PC-3 (cell line): ENCODE results near the gene PJA1. TPM values are rescaled to one million over a fixed set of nuclear protein-coding genes. Genes with fewer than 3 reads are reported as not detected.
A peak's percentile ranks its signal among the peaks of the same experiment; 100 is the strongest.

Experiments used
- ATAC-seq: fragments of 200-7000 bp; cut with Tn5 transposase; 2 replicates; pipeline ENCODE4 v1.9.1; 2020; ENCODE audit warnings: mild to moderate bottlenecking, moderate library complexity
- BruUV-seq: library from RNA; stranded (reverse); fragments of 400-500 nt; replicated peaks from 2 replicates; lab custom pipeline; 2021; lab: Mats Ljungman, UMichigan
- CTCF ChIA-PET: fragments of 300-600 bp; sonication (Branson Sonifier 250); formaldehyde crosslinking; loops from one replicate; lab custom pipeline; 2022; ENCODE audit warnings: antibody characterized with exemption; lab: Charles Lee
- POLR2A ChIA-PET: fragments of 300-600 bp; sonication (Branson Sonifier 250); formaldehyde crosslinking; loops from one replicate; lab custom pipeline; 2022; ENCODE audit warnings: antibody characterized with exemption; ENCODE audit not compliant: unreplicated experiment; lab: Charles Lee
- DNase-seq: peaks from one replicate; pipeline ENCODE4 v3.0.0-alpha.2; 2015
- H2AFZ ChIP-seq: fragments of 300-600 bp; sonication (generic); 2 replicates; pipeline ENCODE4 v1.6.0; 2016; ENCODE audit warnings: antibody characterized with exemption, low read length
- H3F3A ChIP-seq: fragments of 300-600 bp; sonication (generic); one replicate; pipeline ENCODE4 v1.6.0; 2017; ENCODE audit warnings: antibody characterized with exemption, low read length, control low read depth, mild to moderate bottlenecking; ENCODE audit not compliant: unreplicated experiment
- H3K27ac ChIP-seq: fragments of 300-600 bp; sonication (generic); 2 replicates; pipeline ENCODE4 v1.5.1; 2016; ENCODE audit warnings: mild to moderate bottlenecking, low read length
- H3K27me3 ChIP-seq: fragments of 300-600 bp; sonication (generic); 2 replicates; pipeline ENCODE4 v1.6.1; 2016; ENCODE audit warnings: low read length, mixed read lengths
- H3K36me3 ChIP-seq: fragments of 300-600 bp; sonication (generic); 2 replicates; pipeline ENCODE4 v1.6.1; 2016; ENCODE audit warnings: low read depth, mixed run types, low read length, mixed read lengths
- H3K4me1 ChIP-seq: fragments of 300-600 bp; sonication (generic); 2 replicates; pipeline ENCODE4 v1.5.1; 2016; ENCODE audit warnings: low read length; ENCODE audit not compliant: insufficient read depth
- H3K4me2 ChIP-seq: fragments of 300-600 bp; sonication (generic); 2 replicates; pipeline ENCODE4 v1.6.0; 2016; ENCODE audit warnings: low read length
- H3K4me3 ChIP-seq: fragments of 300-600 bp; sonication (generic); 2 replicates; pipeline ENCODE4 v1.5.1; 2016; ENCODE audit warnings: mild to moderate bottlenecking, low read length, mixed read lengths
- H3K79me2 ChIP-seq: fragments of 300-600 bp; sonication (generic); 2 replicates; pipeline ENCODE4 v1.6.1; 2017; ENCODE audit warnings: low read length, mixed read lengths
- H3K9ac ChIP-seq: fragments of 300-600 bp; sonication (generic); 2 replicates; pipeline ENCODE4 v1.6.0; 2016; ENCODE audit warnings: mild to moderate bottlenecking, low read length
- H3K9me2 ChIP-seq: fragments of 300-600 bp; sonication (generic); replicated peaks from 2 replicates; pipeline ENCODE4 v1.6.1; 2016; ENCODE audit warnings: mixed run types, low read length, mixed read lengths
- H3K9me3 ChIP-seq: fragments of 300-600 bp; sonication (generic); 2 replicates; pipeline ENCODE4 v1.6.1; 2016; ENCODE audit warnings: low read length, mixed read lengths
- H4K20me1 ChIP-seq: fragments of 300-600 bp; sonication (generic); 2 replicates; pipeline ENCODE4 v1.6.1; 2016; ENCODE audit warnings: low read length, mixed read lengths
- CTCF ChIP-seq: fragments of 300-600 bp; sonication (generic); conservative IDR thresholded peaks from 2 replicates; pipeline ENCODE4 v1.5.1; 2017; ENCODE audit warnings: antibody characterized with exemption, low read depth, mild to moderate bottlenecking, low read length
- EZH2 ChIP-seq: fragments of 300-600 bp; sonication (generic); IDR thresholded peaks from one replicate; pipeline ENCODE4 v1.6.1; 2017; ENCODE audit warnings: antibody characterized with exemption, mild to moderate bottlenecking, low read length; ENCODE audit not compliant: unreplicated experiment
- EZH2phosphoT487 ChIP-seq: fragments of 300-600 bp; sonication (generic); IDR thresholded peaks from 2 replicates; pipeline ENCODE4 v1.6.1; 2018; ENCODE audit warnings: mild to moderate bottlenecking, antibody characterized with exemption, low read length, borderline replicate concordance
- intact Hi-C: fragments of 100-400 bp; cut with micrococcal nuclease; formaldehyde crosslinking; loops from 2 replicates; pipeline ENCODE4 v1.9.0; 2023
- total RNA-seq: library from RNA; depleted of rRNA; stranded (reverse); fragments of >200 nt; gene quantifications from 2 replicates; pipeline ENCODE4 v1.2.3, GENCODE V29; 2014

The PJA1 gene
- total RNA-seq, 1 experiment from 2014 or later = 37.6 TPM

GRCh38 chrX:69117876-69118526, 47.3 kb downstream of the PJA1 start:
- no peaks in the 10 kb centered on the region for H3K9me2 ChIP-seq
- no TSS peak for BruUV-seq
- no peaks in the 10 kb centered on the region for H3K9me3 ChIP-seq
- no peaks in the 10 kb centered on the region for H3K36me3 ChIP-seq
- no peak overlapping the region for H2AFZ ChIP-seq
- no peaks in the 10 kb centered on the region for H3K27me3 ChIP-seq
- H3K27ac ChIP-seq = no peak overlapping the region
- ChIA-PET CTCF (no interaction called here), POLR2A (no interaction called here)
- no peak for TF ChIP-seq CTCF
- TF ChIP-seq EZH2phosphoT487 = no peak
- TF ChIP-seq EZH2 = no peak
- H3K4me2 ChIP-seq = no peak overlapping the region
- ATAC-seq (no peak), DNase-seq (no peak)
- intact Hi-C loops = no loop called here
- no peak overlapping the region for H3K4me3 ChIP-seq
- no peaks in the 10 kb centered on the region for H4K20me1 ChIP-seq
- no peaks in the 10 kb centered on the region for H3K79me2 ChIP-seq
- no peaks in the 10 kb centered on the region for H3F3A ChIP-seq
- no peaks in the 10 kb centered on the region; the same call in 1 of the 2 replicates for H3K4me1 ChIP-seq
- H3K9ac ChIP-seq = no peak overlapping the region

- Histone ChIP-seq H3F3A (no peaks in the 10 kb centered on the region), H2AFZ (no peak overlapping the region), H3K9me2 (no peaks in the 10 kb centered on the region), H3K27me3 (no peaks in the 10 kb centered on the region), H4K20me1 (no peaks in the 10 kb centered on the region), H3K36me3 (no peaks in the 10 kb centered on the region), H3K4me1 (no peaks in the 10 kb centered on the region; the same call in 1 of the 2 replicates), H3K79me2 (no peaks in the 10 kb centered on the region), H3K4me3 (no peak overlapping the region), H3K4me2 (no peak overlapping the region), H3K9me3 (no peaks in the 10 kb centered on the region), H3K27ac (no peak overlapping the region), H3K9ac (no peak overlapping the region)
- ChIA-PET CTCF (no interaction called here), POLR2A (no interaction called here)
- DNase-seq (peak; percentile 52), ATAC-seq (0 out of 2 replicates have a peak, but pooled peaks have one; percentile 37)
- intact Hi-C loops = no loop called here
- BruUV-seq = no TSS peak
- TF ChIP-seq CTCF = no peak
- TF ChIP-seq EZH2phosphoT487 = no peak
- TF ChIP-seq EZH2 = no peak
Measured at GRCh38 chrX:69116077-69116476, 49.2 kb downstream of the PJA1 start.

- DNase-seq = no peak
- no peaks in the 10 kb centered on the region for H3K36me3 ChIP-seq
- H3K4me1 ChIP-seq = peaks cover 16% of the 10 kb centered on the region
- H4K20me1 ChIP-seq = no peaks in the 10 kb centered on the region
- H3K4me3 ChIP-seq = no peak overlapping the region
- H3K79me2 ChIP-seq = no peaks in the 10 kb centered on the region
- H3F3A ChIP-seq = no peaks in the 10 kb centered on the region
- intact Hi-C loops = no loop called here
- H3K4me2 ChIP-seq = no peak overlapping the region
- no peaks in the 10 kb centered on the region for H3K9me2 ChIP-seq
- ChIA-PET POLR2A (no interaction called here), CTCF (no interaction called here)
- TF ChIP-seq EZH2 (no peak), CTCF (no peak), EZH2phosphoT487 (no peak)
- ATAC-seq = no peak
- H3K9me3 ChIP-seq = no peaks in the 10 kb centered on the region
- BruUV-seq = no TSS peak
- no peak overlapping the region for H3K9ac ChIP-seq
- H3K27me3 ChIP-seq = no peaks in the 10 kb centered on the region
- no peak overlapping the region for H3K27ac ChIP-seq
- no peak overlapping the region for H2AFZ ChIP-seq
Measured at GRCh38 chrX:69113723-69114122, 51.5 kb downstream of the PJA1 start.
